Right lobe of liver (tissue), 4 donors: ENCODE data around the gene NKG7.

Source experiments
- CTCF ChIP-seq, 4 donors: fragments of 200-600 bp in 3 of 4; fragments of 450-650 bp in 1 of 4; IDR thresholded peaks; one replicate each; pipeline versions ENCODE4 v1.5.1 to v1.8.0; 2016 to 2022; ENCODE audit warnings: antibody characterized with exemption in 4 of 4, mild to moderate bottlenecking in 2 of 4
- POLR2A ChIP-seq: fragments of 450-650 bp; IDR thresholded peaks from one replicate; pipeline ENCODE4 v1.6.1; 2017; ENCODE audit warnings: antibody characterized with exemption, mild to moderate bottlenecking
- donor health status: DM: no; HTN: no; CAD: no.
- donor health status: DM: no; HTN: no; CAD: no.
- donor health status: DM: no; HTN: yes; CAD: no.

- TF ChIP-seq CTCF (IDR thresholded peaks at IDR 0.05) (no peak), POLR2A (no peak)
Observed at GRCh38 chr19:51415187-51415586, 42.7 kb upstream of the NKG7 start.
